Measurements from ENCODE around the gene OLFML3.
A peak's percentile ranks its signal among the peaks of the same experiment; 100 is the strongest.

Gene OLFML3

DNA sequence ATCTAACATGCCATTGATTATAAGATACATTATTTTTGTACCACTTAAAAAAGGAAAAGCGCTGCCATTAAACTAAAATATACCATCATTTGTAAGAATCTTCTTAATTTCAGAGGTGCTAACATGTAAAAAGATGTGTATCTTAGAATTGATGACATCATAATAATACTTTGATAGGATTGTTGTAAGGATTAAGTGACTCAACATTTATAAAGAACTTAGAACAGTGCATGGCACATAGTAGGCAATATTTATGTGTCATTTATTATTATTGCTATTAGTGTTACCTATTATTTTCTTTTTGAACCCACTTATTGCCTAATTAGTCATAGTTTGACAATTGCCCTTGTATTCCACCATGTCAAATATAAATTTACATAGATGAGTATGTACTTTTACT is 28.4 kb upstream of the OLFML3 start:
- no peak for DNase-seq

DNA sequence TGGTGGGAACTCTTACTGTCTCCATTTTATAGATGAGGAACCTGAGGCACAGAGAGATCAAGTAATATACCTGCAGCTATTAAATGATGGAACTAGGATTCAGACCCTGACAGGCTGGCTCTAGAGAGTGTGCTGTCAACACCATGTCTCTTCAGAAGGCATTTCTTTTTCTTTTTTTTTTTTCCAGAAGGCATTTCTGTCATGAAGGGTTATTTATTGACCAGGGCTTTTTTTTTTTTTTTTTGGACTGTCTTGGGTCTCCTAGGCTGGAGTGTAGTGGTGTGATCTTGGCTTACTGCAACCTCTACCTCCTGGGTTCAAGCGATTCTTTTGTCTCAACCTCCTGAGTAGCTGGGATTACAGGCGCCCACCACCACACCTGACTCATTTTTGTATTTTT is 27.6 kb upstream of the OLFML3 start:
- DNase-seq: no peak

GRCh38 chr1:113957984-113958383 is 21.3 kb upstream of the OLFML3 start:
- DNase-seq: no peak

- no peak for DNase-seq
Observed at GRCh38 chr1:113958691-113959090, 20.6 kb upstream of the OLFML3 start.

GRCh38 chr1:113963281-113963906 is 15.9 kb upstream of the OLFML3 start:
- no peak for DNase-seq

DNA sequence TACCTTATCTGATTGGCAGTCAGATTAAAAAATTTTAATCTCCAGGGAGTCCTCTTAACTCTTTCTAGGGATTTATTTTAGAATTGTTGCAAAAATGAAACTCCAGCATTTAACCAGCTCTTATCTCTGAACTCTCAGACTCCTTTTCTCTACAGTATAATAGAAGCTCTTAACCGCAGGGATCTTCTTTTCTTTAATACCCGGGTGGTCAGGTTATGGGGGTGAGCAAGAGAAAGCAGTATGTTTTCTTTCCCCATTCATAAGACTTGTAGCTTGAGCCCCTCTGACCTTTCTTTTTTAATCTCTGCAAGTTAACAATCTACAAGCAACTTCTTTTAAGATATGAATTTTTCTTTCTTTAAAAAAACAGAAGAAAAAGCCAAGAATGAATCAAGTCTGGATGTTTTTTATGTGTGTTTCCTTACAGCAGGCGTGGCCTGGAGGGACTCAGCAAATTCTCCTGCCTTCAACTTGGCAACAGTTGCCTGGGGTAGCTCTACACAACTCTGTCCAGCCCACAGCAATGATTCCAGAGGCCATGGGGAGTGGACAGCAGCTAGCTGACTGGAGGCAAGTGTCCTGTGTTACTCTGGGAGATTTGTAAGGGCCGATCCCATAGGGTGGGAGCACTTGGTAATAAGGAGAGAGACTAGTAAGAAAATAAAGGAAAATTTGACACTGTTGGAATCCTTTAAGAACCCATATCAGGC is 13.4 kb upstream of the OLFML3 start:
- no peak for DNase-seq

- no peak for DNase-seq
Observed at GRCh38 chr1:113972954-113973353, 6.3 kb upstream of the OLFML3 start.

DNA sequence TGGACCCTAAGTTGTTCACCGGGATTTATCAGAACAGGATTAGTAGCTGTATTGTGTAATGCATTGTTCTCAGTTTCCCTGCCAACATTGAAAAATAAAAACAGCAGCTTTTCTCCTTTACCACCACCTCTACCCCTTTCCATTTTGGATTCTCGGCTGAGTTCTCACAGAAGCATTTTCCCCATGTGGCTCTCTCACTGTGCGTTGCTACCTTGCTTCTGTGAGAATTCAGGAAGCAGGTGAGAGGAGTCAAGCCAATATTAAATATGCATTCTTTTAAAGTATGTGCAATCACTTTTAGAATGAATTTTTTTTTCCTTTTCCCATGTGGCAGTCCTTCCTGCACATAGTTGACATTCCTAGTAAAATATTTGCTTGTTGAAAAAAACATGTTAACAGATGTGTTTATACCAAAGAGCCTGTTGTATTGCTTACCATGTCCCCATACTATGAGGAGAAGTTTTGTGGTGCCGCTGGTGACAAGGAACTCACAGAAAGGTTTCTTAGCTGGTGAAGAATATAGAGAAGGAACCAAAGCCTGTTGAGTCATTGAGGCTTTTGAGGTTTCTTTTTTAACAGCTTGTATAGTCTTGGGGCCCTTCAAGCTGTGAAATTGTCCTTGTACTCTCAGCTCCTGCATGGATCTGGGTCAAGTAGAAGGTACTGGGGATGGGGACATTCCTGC is 3.9 kb upstream of the OLFML3 start:
- peak; percentile 27 for DNase-seq

DNA sequence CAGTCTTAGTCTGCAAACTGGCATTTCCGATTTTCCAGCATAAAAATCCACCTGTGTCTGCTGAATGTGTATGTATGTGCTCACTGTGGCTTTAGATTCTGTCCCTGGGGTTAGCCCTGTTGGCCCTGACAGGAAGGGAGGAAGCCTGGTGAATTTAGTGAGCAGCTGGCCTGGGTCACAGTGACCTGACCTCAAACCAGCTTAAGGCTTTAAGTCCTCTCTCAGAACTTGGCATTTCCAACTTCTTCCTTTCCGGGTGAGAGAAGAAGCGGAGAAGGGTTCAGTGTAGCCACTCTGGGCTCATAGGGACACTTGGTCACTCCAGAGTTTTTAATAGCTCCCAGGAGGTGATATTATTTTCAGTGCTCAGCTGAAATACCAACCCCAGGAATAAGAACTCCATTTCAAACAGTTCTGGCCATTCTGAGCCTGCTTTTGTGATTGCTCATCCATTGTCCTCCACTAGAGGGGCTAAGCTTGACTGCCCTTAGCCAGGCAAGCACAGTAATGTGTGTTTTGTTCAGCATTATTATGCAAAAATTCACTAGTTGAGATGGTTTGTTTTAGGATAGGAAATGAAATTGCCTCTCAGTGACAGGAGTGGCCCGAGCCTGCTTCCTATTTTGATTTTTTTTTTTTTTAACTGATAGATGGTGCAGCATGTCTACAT is 2.5 kb upstream of the OLFML3 start:
- DNase-seq: no peak

DNA sequence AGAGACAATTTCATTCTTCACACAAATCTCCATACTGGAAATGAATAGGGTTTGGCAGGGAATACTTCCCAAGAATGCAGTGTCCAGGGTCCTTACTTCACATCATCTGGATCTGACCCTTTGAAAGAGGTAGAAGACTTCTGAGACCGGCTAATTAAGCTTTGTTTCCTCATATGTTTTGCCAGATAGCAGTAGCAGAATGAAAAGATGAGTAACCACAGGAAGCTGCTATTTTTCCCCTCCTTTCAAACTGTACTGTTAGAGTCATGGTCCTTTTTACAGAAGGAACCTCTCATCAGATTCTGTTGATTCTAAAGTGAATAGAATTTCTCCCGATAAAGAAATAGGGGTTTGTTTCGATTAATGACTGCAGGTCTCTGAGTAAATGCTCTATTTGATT is 1.4 kb upstream of the OLFML3 start:
- DNase-seq: no peak

DNA sequence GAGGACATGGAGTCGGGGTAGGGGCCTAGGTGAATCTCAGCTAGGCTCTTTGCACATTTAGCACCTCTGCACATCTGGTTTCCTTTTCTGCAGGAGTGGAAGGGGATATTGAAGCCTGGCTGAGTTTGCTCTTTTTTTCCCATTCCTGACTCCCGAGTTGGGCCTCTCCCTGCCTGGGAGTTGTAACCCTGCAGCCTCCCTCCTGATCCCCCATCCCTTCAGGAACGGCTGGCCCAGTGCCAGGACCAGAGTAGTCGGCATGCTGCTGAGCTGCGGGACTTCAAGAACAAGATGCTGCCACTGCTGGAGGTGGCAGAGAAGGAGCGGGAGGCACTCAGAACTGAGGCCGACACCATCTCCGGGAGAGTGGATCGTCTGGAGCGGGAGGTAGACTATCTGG is 836 bp downstream of the OLFML3 start:
- no peak for DNase-seq

GRCh38 chr1:113981962-113982931 is 3.0 kb downstream of the OLFML3 start:
- no peak for DNase-seq

GRCh38 chr1:113982949-113983348 is 3.7 kb downstream of the OLFML3 start:
- DNase-seq: no peak

- DNase-seq: no peak
Observed at GRCh38 chr1:113983391-113983790, 4.1 kb downstream of the OLFML3 start.

DNA sequence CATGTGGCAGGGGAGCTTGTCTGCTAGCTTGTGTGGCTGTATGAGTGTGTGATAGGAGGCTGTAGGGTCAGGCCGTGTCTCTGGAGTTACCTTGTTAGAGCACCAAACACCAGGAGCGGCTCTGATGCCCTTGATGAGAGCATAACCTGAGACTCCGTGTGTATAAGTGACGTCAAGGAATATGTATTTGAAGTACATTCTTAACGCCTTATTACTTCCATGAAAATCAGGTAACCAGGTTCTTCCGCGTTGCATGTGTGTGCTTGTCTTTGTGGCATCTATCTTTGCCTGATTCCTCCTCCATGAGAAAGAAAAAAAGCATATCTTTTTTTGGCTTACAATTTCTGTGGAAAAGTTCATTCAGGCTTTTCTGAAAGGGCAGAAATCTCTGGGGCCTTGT is 4.6 kb downstream of the OLFML3 start:
- no peak for DNase-seq

GRCh38 chr1:113984710-113985109 is 5.4 kb downstream of the OLFML3 start:
- no peak for DNase-seq

GRCh38 chr1:113986802-113987201 is 7.5 kb downstream of the OLFML3 start:
- no peak for DNase-seq

GRCh38 chr1:113987259-113987658 is 8.0 kb downstream of the OLFML3 start:
- DNase-seq: no peak

DNA sequence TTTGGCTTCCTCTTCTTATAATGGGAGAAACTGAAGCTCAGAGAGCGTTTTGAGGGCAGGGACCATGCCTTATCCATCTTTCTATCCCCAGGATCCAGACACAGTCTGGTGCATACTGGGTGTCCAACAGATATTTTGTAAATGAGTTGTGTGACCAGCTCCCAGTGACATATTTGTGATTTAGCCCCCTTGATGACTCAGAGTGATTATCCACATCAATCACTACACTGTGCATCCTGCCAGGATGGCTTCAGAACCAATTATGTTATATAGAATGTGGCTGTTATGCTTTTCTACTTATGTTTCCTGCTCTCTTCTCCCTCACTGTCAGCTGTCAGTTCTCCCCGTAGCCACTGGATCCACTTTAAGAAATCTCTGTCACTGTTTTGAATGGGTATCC is 11.3 kb downstream of the OLFML3 start:
- DNase-seq: no peak

DNA sequence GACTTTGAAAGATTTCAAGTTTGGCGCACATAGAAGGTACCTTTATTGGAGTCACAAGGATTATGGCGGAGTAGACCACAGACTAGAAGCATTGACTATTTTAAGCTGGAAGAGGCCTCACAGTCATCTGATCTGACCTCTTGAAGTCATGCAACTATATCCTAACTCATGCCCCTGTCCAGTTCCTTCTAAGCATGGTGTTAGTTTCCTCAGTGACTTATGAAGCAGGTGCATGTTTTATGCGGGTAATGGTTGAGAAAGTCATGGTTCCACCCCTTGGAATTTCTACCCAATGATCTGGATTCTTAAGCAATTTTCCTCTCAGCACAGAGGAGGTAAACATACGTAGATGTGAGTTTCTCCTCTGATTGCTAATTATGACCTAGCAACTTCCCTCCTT is 11.7 kb downstream of the OLFML3 start:
- DNase-seq: no peak

DNA sequence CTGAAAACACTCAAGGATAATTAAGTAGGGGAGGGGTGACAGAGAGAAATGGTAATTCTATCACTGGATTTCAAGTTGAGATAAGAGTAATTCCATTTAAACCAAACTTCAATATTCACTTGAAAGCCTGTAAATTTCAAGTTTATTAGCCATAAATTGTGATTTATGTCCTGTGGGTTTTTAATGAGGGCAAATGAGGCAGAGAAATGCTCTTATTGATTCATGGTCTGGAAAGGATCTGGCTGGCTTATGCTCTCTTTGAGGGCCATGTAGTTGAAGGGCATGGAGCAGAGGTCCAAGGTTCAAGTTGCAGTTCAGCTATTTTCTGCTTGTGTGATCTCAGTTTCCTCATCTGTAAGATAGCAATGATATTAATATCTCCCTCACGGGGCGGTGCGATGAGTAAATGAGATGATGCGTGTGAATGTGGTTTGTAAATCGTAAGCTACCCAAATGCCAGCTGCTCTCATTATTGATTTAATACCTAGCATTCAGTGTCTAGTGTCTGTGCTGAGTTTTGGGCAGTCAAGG is 12.3 kb downstream of the OLFML3 start:
- DNase-seq: no peak

DNA sequence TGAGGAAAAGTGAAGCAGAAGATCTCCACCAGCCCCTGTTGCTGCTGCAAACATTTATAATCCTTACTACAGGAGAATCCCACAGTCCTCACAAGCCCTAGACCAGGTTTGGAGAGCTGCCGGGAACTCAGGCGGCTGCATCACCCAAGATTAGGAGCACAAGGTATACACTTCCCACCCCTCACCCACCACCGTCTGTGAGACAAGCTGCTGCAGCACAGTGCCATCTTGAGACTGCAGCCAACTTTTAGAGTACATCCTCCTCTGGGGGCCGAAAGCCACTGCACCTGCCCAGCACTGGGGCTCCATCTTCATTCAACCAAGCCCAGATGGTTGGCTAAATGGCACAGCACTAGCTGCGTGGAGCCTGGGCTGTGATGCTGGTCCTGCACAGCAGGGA is 13.8 kb downstream of the OLFML3 start:
- no peak for DNase-seq

All from CD4-positive, alpha-beta T cell treated with Interleukin-12 subunit alpha and Interleukin-12 subunit beta, for 1 hour (primary cell).